Dendritic cell treated with granulocyte-macrophage colony-stimulating factor and Interleukin-4, amounts not matched to agents 40 ng/mL and 50 ng/mL, for 4 days (primary cell): ENCODE measurements around the gene RETREG3.
A peak's percentile ranks its signal among the peaks of the same experiment; 100 is the strongest.
"Not testable (repeated sequence)": the region's sequence is repeated elsewhere in the genome, so short reads cannot be mapped to it uniquely, and the experiment has no call there.

Experiments
- H3K27ac Mint-ChIP-seq: one replicate; pipeline ENCODE4 v1.8.0; 2022; ENCODE audit warnings: mild to moderate bottlenecking, mixed read lengths
- H3K27me3 Mint-ChIP-seq: one replicate; pipeline ENCODE4 v1.8.0; 2022; ENCODE audit warnings: mild to moderate bottlenecking, mixed read lengths
- H3K36me3 Mint-ChIP-seq: one replicate; pipeline ENCODE4 v1.8.0; 2022; ENCODE audit warnings: low read depth, mixed read lengths
- H3K4me1 Mint-ChIP-seq: one replicate; pipeline ENCODE4 v1.8.0; 2022; ENCODE audit warnings: low read depth, mixed read lengths
- H3K4me3 Mint-ChIP-seq: one replicate; pipeline ENCODE4 v1.8.0; 2022; ENCODE audit warnings: mild to moderate bottlenecking, moderate library complexity, mixed read lengths
- H3K9me3 Mint-ChIP-seq: one replicate; pipeline ENCODE4 v1.8.0; 2022; ENCODE audit warnings: mixed read lengths
- intact Hi-C: fragments of 100-400 bp; cut with micrococcal nuclease; formaldehyde crosslinking; loops from one replicate; pipeline ENCODE4 v1.15.0; 2022

Gene RETREG3, protein sequence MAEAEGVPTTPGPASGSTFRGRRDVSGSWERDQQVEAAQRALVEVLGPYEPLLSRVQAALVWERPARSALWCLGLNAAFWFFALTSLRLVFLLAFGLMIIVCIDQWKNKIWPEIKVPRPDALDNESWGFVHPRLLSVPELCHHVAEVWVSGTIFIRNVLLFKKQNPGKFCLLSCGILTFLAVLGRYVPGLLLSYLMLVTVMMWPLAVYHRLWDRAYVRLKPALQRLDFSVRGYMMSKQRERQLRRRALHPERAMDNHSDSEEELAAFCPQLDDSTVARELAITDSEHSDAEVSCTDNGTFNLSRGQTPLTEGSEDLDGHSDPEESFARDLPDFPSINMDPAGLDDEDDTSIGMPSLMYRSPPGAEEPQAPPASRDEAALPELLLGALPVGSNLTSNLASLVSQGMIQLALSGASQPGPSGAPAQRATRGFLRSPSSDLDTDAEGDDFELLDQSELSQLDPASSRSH

DNA sequence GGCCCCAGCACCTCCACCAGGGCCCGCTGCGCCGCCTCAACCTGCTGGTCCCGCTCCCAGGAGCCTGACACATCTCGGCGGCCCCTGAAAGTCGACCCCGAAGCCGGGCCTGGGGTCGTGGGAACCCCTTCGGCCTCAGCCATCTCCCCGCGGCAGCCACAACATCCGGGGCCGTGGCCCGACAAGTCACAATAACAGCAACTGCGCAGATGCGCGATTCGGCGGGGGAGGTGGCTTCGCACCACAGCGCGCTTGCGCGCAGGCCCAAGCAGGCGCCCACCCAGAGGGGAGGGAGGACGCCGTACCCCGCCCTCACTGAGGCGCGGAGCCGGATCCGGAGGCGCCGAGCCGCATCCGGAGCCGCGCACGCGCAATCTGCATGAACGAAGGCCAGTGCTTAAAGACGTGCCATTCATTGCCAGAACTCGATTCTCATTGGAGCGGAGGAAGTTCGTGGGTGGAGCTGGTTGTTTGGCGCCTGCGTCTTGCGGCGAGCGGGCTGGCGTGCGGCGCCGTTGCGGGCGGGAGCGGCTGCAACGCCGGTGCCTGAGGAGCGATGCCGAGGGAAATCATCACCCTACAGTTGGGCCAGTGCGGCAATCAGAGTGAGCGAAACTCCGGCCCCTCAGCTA lies at the start of gene RETREG3, which contains the start of gene TUBG1:
RETREG3 (minus strand) TSS at position 193 of the 632 bp plus-strand sequence; CDS start at position 143, 50 bp downstream.
TUBG1 (plus strand) TSS at position 502 of the 632 bp plus-strand sequence; CDS start at position 557, 55 bp downstream.
- H3K4me3 Mint-ChIP-seq, result peak within 1 kb of the TSS; percentile 99
- peaks cover 68% of the 10 kb centered on the region for H3K36me3 Mint-ChIP-seq
- no peaks in the 10 kb centered on the region for H3K27me3 Mint-ChIP-seq
- intact Hi-C loops, result loop anchor here (2.0 kb wide), 1 partner anchor 30 kb away; no protein-coding TSS in a partner anchor
- peaks cover 26% of the 10 kb centered on the region for H3K4me1 Mint-ChIP-seq
- peak within 1 kb of the TSS; percentile 90 for H3K27ac Mint-ChIP-seq
- H3K9me3 Mint-ChIP-seq, result no peaks in the 10 kb centered on the region

DNA sequence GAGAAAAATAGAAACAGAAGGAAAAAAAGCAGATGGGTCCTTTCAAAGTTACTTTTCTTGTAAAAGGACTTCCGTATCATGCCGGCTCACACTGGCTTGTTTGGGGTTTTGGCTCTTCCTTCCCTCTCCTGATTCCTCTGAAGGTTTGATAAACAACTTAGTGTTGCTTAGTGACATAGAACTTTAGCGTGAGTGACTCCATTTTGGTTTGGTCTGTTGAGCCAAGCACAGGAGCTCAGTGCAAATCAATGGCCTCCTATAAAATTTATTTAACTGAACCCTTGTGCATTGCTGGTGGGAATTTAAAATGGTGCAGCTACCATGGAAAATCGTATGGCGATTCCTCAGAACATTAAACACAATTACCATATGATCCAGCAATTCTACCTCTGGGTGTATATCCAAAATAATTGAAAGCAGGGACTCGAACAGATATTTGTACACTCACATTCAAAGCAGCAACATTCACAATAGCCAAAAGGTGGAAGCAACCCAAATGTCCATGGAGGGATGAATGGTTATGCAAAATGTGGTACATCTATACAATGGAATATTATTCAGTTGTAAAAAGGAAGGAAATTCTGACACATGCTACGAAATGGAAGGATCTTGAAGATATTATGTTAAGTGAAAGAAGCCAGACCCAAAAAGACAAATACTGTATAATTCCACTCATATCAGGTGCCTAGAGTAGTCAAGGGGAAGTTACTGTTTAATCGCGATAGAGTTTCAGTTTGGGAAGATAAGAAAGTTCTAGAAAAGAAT lies 48.8 kb upstream of the RETREG3 start:
- H3K27ac Mint-ChIP-seq, result no peak overlapping the region
- peaks cover 7% of the 10 kb centered on the region for H3K9me3 Mint-ChIP-seq
- H3K4me1 Mint-ChIP-seq, result peaks cover 32% of the 10 kb centered on the region
- peak overlapping the region; percentile 2 for H3K4me3 Mint-ChIP-seq
- no peaks in the 10 kb centered on the region for H3K36me3 Mint-ChIP-seq
- intact Hi-C loops, result no loop called here
- H3K27me3 Mint-ChIP-seq, result peaks cover 49% of the 10 kb centered on the region

DNA sequence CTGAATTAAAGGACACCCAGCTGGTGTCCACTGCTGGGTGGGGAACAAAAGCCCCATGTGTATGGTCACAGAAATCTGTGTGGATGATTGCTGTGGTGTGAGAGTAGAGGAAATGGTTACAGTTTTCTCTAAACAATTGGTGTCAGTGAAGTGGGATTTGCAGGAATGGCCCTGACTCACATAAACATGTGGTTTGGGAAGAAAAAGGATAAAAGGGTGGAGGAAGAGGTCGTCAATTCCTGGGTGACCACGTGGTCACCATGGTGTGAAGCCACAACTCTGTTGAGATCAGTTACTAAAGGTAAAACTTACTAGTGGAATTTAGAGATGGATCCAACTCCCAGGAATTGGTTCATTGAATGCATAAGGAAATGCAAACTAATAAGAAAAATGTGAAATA lies 46.4 kb upstream of the RETREG3 start:
- H3K36me3 Mint-ChIP-seq, result no peaks in the 10 kb centered on the region
- peaks cover 7% of the 10 kb centered on the region for H3K9me3 Mint-ChIP-seq
- peaks cover 32% of the 10 kb centered on the region for H3K4me1 Mint-ChIP-seq
- H3K4me3 Mint-ChIP-seq, result no peak overlapping the region
- intact Hi-C loops, result no loop called here
- no peak overlapping the region for H3K27ac Mint-ChIP-seq
- H3K27me3 Mint-ChIP-seq, result peaks cover 53% of the 10 kb centered on the region

DNA sequence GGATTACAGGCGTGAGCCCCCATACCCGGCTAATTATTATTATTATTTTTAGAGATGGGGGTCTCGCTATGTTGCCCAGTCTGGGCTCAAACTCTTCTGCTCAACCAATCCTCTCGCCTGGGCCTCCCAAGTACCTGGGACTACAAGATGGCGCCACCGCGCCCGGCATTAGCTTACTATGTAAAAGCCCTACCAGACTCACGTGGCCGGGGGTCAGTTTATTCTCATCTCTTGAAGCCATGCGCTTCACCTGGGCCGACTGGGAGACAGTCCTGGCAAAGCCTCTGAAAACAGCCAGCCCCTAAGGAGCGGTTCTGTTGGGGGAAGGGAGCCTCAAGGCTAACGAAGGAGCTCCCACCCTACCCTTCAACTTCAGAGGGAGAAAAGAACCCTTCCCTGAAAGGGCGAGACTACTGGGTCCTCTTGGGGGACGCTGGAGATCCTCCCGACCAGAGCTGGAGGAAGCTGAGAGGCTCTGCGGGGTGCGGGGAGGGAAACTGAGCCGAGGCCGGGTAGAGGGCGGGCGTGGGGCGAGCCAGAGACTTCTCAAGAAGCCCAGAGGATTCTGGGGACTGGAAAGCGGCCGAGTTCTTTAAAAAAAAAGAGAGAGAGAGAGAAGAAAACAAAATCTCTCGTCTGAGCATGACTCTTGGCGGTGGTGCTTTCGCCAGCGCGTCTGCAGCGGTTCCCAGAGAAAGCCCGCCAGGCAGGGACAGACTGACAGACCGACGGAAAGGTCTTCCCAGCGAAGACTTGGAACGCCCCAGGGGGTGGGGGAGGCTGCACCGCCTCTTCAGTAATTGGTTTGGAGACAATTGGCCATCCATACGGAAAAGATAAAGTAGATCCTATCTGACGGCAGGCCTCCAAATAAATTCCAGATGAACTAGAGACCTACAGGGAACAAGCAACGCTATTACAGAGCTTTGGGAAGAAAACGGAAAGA lies 44.3 kb upstream of the RETREG3 start:
- Mint-ChIP-seq H3K27ac (no peak overlapping the region), H3K36me3 (no peaks in the 10 kb centered on the region), H3K9me3 (peaks cover 6% of the 10 kb centered on the region), H3K4me1 (peaks cover 22% of the 10 kb centered on the region), H3K4me3 (peak overlapping the region; percentile 57), H3K27me3 (peaks cover 41% of the 10 kb centered on the region)
- intact Hi-C loops, result no loop called here

DNA sequence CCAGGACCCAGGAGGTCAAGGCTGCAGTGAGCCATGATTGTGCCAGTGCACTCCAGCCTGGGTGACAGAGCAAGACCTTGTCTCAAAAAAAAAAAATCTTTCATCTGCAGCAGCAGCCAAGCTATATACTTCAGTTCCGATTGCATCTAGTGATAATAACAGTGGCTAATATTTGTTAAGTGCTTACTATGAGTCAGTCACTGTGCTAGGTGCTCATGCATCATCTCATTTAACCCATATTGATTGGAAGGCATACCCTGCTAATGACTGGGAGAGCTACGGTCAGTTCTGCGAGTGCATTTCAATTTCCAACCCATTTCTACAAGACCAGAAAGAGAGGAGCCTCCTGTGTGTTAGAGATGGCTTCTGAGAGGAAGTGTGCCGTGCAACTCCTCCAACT lies 42.2 kb upstream of the RETREG3 start:
- Mint-ChIP-seq H3K36me3 (no peaks in the 10 kb centered on the region), H3K4me3 (no peak overlapping the region), H3K27me3 (peaks cover 33% of the 10 kb centered on the region), H3K4me1 (peaks cover 10% of the 10 kb centered on the region), H3K27ac (no peak overlapping the region), H3K9me3 (no peaks in the 10 kb centered on the region)
- intact Hi-C loops, result no loop called here

DNA sequence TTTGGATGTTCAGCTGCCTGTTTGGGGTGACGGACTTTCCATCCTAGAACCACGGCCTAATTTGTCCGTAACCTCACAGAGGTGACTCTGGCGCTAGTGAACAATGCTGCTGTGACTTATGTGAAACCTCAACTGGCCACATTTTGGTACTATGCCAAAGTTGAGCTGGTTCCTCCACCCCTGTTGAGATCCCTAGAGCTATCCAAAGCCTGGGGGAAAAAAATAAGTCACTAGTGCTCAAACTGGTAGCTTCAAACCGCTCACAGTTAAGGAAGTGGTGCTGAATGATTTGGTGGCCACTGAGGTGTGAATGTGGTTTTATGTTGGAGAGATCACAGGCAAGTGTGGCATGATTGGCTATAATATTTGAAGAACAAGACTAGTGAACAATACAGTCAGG lies 38.6 kb upstream of the RETREG3 start:
- no peaks in the 10 kb centered on the region for H3K9me3 Mint-ChIP-seq
- H3K4me3 Mint-ChIP-seq, result no peak overlapping the region
- no peaks in the 10 kb centered on the region for H3K36me3 Mint-ChIP-seq
- intact Hi-C loops, result no loop called here
- H3K27ac Mint-ChIP-seq, result no peak overlapping the region
- no peaks in the 10 kb centered on the region for H3K4me1 Mint-ChIP-seq
- peaks cover 6% of the 10 kb centered on the region for H3K27me3 Mint-ChIP-seq

DNA sequence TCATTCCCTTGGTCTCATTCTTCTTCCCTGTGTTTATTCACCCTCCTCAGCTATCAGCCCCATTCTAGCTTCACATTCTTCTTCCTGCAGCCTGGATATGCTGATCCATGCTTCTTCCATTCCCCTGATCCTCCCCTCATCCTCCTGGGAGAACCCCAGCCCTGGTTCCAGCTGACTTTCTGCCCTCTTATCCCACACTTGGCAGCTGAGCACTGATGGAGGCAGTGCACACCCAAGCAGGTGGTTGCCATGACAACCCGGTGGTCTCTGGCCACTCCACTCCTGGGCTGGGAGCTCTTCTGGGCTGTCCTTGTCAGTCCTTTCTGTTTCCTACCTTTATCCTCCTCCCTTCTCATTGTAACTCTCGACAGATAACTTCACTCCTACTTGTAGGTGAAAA lies 33.2 kb upstream of the RETREG3 start:
- Mint-ChIP-seq H3K36me3 (no peaks in the 10 kb centered on the region), H3K4me3 (no peak overlapping the region), H3K4me1 (no peaks in the 10 kb centered on the region), H3K27ac (no peak overlapping the region), H3K27me3 (peaks cover 12% of the 10 kb centered on the region), H3K9me3 (no peaks in the 10 kb centered on the region)
- intact Hi-C loops, result no loop called here

DNA sequence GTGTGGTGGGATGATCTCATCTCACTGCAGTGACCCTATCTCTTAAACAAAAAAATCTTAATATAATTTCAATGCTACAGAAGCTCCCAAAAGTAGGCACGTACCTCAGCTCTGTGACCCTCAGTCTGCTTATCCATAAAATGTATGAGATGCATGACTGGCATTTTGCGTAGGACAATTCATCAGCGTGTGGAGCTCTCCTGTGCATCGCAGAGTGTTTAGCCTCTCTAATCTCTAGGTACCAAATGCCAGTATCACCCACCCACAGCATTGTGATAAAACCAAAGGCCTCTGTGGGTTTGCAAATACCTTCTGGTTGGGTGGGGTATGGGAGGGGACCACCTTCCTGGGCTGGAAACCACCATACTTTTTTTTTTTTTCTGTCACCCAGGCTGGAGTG lies 30.9 kb upstream of the RETREG3 start:
- no peaks in the 10 kb centered on the region for H3K9me3 Mint-ChIP-seq
- peaks cover 17% of the 10 kb centered on the region for H3K27me3 Mint-ChIP-seq
- no peaks in the 10 kb centered on the region for H3K36me3 Mint-ChIP-seq
- intact Hi-C loops, result no loop called here
- H3K4me1 Mint-ChIP-seq, result no peaks in the 10 kb centered on the region
- H3K4me3 Mint-ChIP-seq, result no peak overlapping the region
- H3K27ac Mint-ChIP-seq, result no peak overlapping the region

DNA sequence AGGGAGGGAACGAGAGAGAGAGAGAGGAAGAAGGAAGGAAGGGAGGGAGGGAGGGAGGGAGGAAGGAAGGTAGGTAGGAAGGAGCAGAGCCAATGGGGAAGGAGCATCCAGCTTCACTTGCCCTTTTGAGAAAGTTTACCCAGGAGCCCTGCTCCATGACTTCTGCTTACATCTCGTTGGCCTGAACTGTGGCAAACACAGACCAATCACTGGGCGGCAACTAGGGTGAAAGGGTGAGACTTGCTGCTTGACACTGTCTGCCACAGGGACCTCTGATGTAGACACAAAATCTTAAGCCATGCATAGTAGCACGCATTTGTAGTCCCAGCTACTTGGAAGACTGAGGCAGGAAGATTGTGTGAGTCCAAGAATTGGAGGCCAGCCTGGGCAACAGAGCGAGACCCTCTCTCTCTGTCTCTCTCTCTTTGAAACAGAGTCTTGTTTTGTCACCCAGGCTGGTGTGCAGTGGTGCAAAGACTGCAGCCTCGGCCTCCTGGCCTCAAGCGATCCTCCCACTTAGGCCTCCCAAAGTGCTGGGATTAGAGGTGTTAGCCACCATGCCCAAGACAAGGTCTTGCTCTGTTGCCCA lies 30.4 kb upstream of the RETREG3 start:
- no peaks in the 10 kb centered on the region for H3K9me3 Mint-ChIP-seq
- H3K27me3 Mint-ChIP-seq, result peaks cover 17% of the 10 kb centered on the region
- H3K27ac Mint-ChIP-seq, result no peak overlapping the region
- no peaks in the 10 kb centered on the region for H3K36me3 Mint-ChIP-seq
- intact Hi-C loops, result no loop called here
- H3K4me1 Mint-ChIP-seq, result no peaks in the 10 kb centered on the region
- H3K4me3 Mint-ChIP-seq, result no peak overlapping the region

DNA sequence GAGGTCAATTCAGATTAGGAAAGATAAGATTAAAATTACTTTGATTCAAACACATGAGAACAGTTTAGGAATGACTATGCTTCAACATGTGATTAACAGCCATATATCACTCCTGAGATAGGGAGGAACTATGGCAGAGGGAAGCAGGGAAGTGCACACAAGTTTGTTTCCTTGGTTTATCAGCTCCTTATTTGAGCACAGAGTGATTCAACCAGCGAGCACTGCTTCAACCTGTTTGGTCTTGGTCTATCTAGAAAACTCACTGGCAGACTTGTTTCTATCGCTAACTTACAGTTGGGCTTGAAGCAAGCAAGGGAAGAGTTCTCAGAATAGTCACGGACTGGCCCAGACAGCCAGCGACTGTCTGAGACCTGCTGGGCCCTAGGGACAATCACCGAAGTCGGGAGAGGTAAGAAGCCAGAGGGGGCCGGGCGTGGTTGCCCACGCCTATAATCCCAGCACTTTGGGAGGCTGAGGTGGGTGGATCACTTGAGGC lies 23.8 kb upstream of the RETREG3 start:
- Mint-ChIP-seq H3K4me3 (no peak overlapping the region), H3K36me3 (no peaks in the 10 kb centered on the region), H3K4me1 (peaks cover 6% of the 10 kb centered on the region), H3K27me3 (peaks cover 5% of the 10 kb centered on the region), H3K27ac (no peak overlapping the region), H3K9me3 (no peaks in the 10 kb centered on the region)
- intact Hi-C loops, result no loop called here

DNA sequence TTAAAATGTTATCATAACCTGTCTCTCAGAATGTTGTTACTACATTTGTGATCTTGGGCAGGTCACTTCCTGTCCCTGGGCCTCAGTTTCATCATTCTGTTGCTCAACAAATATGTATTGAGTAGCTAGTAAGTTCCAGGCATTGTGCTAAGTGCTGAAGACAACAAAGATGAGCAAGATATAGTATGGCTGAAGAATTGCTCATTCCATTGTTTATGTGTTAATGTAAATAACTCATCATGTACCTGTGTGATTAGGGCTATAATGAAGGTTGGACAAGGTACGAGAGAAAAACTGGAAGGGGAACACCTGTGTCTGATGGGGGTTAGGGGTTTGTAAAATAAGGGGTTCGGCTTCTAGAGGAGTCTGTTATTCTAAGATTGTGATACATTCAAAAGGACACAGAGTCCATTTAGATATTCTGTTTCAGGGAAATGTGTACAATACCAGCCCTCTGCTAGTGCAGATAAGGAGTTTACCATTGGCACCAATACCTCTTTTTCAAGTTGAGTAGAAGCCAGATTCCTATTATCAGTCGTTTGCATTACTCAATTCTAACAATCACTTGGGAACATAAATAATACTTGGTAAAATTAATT lies 20.3 kb upstream of the RETREG3 start:
- intact Hi-C loops, result no loop called here
- H3K4me1 Mint-ChIP-seq, result peaks cover 6% of the 10 kb centered on the region
- no peaks in the 10 kb centered on the region for H3K27me3 Mint-ChIP-seq
- H3K27ac Mint-ChIP-seq, result no peak overlapping the region
- H3K36me3 Mint-ChIP-seq, result no peaks in the 10 kb centered on the region
- no peak overlapping the region for H3K4me3 Mint-ChIP-seq
- H3K9me3 Mint-ChIP-seq, result no peaks in the 10 kb centered on the region

DNA sequence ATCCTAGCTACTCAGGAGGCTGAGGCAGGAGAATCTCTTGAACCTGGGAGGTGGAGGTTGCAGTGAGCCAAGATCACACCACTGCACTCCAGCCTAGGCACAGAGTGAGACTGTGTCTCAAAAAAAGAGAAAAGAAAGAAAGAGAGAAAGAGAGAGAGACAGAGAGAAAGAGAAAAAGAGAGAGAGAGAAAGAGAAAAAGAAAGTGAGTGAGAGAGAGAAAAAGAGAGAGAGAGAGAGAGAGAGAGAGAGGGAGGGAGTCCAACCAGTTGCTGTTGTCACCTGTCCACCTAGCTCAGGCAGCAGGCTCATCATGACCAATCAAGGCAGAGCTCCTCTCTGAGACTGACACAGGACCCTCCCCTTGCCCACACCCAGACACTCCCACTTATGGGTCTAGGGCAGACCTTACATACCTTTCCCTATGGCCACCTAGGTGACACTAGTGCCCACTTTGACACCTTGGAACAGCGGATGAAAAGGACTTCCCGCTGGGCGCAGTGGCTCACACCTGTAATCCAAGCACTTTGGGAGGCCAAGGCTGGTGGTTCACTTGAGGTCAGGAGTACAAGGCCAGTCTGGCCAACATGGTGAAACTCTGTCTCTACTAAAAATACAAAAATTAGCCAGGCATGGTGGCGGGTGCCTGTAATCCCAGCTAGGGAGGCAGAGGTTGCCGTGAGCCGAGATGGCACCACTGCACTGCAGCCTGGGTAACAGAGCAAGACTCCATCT lies 18.0 kb upstream of the RETREG3 start:
- H3K36me3 Mint-ChIP-seq, H3K4me3 Mint-ChIP-seq, H3K27me3 Mint-ChIP-seq, H3K27ac Mint-ChIP-seq, H3K9me3 Mint-ChIP-seq, intact Hi-C loops, H3K4me1 Mint-ChIP-seq: not testable (repeated sequence)
